NB4 (cell line): Measurements from ENCODE around the gene DDAH1.

Source experiments
- MYC ChIP-seq: IDR thresholded peaks from 2 replicates; pipeline ENCODE4 v1.6.1; 2011; ENCODE audit warnings: low read depth, low read length
- POLR2A ChIP-seq: IDR thresholded peaks from 2 replicates; pipeline ENCODE4 v1.6.1; 2011; ENCODE audit warnings: mild to moderate bottlenecking; ENCODE audit not compliant: insufficient read length; ENCODE audit errors: extremely low read depth
- TF ChIP-seq, protein P1 (sequence below): IDR thresholded peaks from one replicate; pipeline ENCODE4 v1.5.1; 2012; ENCODE audit warnings: low read depth, low read length

DNA sequence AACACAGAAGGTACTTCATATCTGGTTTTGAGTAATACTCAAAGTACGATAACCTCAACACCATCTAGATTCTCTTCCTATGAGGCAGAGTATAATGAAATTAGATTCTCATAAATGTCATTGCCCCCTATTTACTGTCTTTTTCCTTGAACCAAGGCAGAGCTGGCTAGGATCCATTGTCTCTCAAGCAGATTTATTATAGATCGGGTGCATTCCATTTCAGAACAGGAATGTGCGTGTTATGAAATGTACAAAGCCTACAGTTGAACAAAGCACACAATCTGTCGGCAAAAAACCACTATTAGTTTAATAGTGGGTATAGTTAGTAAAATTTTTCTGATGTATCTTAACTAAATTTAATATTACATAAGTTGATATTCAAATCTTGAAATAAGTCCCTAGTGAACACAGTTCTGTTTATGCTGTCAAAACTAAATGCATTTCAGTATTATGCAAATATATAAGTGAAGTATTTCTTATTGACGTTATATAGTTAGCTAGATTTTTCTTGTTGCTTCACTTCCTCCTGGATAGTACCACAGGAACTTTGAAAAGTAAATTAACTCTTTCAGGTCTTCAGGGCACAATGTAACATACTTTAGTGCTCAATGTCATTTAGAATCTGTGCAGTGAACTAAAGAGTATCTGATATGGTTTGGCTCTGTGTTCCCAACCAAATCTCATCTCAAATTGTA, 92.1 kb downstream of the DDAH1 start:
- TF ChIP-seq, protein P1, sequence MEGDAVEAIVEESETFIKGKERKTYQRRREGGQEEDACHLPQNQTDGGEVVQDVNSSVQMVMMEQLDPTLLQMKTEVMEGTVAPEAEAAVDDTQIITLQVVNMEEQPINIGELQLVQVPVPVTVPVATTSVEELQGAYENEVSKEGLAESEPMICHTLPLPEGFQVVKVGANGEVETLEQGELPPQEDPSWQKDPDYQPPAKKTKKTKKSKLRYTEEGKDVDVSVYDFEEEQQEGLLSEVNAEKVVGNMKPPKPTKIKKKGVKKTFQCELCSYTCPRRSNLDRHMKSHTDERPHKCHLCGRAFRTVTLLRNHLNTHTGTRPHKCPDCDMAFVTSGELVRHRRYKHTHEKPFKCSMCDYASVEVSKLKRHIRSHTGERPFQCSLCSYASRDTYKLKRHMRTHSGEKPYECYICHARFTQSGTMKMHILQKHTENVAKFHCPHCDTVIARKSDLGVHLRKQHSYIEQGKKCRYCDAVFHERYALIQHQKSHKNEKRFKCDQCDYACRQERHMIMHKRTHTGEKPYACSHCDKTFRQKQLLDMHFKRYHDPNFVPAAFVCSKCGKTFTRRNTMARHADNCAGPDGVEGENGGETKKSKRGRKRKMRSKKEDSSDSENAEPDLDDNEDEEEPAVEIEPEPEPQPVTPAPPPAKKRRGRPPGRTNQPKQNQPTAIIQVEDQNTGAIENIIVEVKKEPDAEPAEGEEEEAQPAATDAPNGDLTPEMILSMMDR: no peak
- TF ChIP-seq POLR2A: no peak
- no peak for TF ChIP-seq MYC
